Embryonic facial prominence (tissue), 1 donor: ENCODE results near the gene ADGRL3.
"Not testable (repeated sequence)": the region's sequence is repeated elsewhere in the genome, so short reads cannot be mapped to it uniquely, and the experiment has no call there.

Experiments used
- DNase-seq: peaks from one replicate; pipeline ENCODE4 v3.0.0-alpha.2; 2016; ENCODE audit errors: extremely low spot score

The ADGRL3 gene

DNA sequence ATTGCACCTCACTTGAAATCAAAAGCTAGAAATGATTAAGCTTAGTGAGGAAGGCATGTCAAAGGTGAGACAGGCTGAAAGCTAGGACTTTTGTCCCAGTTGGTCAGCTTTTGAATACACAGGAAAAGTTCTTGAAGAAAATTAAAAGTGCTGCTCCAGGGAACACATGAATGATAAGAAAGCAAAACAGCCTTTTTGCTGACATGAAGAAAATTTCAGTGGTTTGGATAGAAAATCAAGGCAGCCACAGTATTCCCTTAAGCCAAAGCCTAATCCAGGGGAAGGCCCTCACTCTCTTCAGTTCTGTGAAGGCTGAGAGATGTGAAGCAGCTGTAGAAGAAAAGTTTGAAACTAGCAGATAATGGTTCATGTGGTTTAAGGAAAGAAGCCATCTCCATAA, 150.8 kb downstream of the ADGRL3 start:
- DNase-seq = no peak

DNA sequence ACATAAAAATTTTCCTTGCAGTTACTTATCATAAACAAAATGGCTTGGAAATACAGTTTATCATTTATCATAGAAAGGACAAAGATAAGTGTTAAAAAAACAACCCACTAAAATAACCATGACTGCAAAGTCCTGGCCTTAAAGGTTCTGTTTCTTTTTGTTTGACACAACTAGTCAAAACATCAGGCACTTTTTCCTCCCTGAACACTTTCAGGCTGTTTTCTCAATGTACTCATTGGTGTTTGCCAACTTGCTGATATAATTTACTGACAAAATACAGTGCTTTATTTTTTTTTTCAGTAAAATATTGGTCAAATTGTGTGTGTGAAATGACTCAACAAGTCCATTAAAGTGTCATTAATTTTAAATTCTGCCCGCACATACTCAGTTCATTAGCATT, 156.6 kb downstream of the ADGRL3 start:
- no peak for DNase-seq

DNA sequence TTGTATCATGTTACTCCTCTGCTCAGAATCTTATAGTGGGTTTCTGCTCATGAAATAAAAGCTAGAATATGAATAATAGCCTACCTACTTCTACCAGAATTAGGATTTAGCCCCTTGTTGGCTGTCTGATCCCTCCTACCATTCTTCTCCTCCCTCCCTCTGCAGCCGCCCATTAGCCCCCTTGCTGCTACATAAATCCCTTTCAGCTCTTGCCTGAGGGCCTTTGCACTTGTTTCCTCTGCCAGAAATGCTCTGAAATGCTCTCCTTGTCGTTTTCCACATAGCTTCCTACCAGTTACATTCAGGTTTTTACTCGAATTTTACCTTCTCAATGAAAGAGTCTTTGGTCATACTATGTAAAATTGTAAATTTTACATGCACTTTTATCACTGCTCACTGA, 159.2 kb downstream of the ADGRL3 start:
- no peak for DNase-seq

DNA sequence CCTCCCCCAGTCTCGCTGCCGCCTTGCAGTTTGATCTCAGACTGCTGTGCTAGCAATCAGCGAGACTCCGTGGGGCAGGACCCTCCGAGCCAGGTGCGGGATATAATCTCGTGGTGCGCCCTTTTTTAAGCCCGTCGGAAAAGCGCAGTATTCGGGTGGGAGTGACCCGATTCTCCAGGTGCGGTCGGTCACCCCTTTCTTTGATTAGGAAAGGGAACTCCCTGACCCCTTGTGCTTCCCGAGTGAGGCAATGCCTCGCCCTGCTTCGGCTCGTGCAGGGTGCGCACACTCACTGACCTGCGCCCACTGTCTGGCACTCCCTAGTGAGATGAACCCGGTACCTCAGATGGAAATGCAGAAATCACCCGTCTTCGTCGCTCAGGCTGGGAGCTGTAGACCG, 172.7 kb downstream of the ADGRL3 start:
- not testable (repeated sequence) for DNase-seq

DNA sequence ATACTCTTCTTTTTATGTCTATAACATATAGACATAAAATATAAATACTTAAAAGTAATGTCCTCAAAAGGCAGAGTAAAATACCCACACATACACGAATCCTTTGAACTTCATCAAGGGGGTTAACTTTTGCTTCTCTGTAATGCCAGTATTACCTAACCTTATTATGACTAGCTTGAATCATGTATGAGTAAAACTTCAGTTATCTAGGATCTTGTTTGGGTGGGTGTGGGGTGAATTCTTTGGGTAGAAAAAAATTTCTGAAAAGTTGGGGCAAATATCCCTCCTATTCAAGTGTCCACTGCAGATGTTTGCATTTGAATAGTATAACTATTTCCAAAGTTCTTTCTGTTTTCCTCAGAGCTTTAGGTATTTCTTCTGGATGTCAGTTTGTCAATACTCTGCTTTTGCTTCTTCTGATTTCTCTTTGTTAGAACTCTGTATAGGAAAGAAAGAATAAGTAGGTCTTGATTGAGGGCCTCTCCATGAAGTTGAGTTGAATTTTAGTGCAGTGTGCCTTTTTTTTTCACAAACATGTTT, 173.8 kb downstream of the ADGRL3 start:
- no peak for DNase-seq

DNA sequence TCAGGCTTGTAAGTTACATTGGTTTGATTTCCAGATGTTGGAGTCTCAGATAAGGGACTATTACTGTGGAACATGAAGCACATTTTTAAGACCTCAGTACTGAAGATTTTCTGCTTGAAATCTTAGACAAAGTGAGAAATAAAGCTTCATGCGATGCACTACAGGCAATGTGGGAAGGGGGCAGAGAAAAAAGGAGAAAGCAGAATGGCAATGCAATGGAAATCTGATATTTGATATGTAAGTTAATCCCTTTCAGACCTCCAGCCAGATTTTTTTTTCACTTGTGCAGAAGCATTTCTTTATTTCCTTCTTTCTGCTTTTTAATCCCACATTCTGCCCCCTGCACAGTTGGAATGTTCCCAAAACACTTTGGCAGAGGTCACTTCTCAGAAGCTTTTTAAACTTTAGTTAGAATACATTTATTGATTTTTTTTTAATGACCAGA, 174.3 kb downstream of the ADGRL3 start:
- DNase-seq = no peak

DNA sequence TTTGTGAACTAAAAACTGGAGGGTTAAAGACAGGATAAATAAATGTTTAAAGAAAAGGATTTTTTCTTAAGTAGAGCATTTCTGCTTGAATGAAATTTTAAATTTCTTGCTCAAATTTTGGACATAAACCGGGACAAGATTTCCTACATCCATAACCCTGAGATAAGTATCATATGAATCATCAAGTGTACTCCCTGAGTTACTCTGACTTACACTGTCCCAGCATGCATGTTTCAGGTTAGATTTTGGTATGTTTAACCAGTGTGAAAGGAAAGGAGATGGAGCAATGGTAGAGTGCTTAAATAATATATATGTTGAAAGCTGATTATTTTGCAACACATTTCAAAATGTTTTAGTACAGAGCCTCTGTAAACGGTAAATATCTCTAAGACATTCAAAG, 175.2 kb downstream of the ADGRL3 start:
- no peak for DNase-seq

DNA sequence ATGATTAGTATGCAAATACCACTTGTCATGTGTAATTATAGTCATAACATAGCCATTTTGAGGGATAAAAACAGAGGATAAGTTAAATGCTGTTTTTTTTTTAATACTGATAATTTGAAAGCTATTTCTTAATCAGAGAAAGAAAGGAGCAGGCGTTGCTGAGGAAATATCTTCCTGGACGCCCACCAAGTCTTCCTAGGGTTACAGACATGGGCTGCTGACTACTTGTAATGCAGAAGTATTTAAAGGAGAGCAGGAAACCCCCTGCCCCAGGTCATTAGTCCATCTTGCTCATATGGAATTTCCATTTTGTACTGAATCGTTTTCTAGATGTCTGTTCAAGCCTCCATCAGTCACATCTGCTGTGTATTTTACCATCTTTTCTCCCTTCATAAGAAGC, 176.2 kb downstream of the ADGRL3 start:
- no peak for DNase-seq

DNA sequence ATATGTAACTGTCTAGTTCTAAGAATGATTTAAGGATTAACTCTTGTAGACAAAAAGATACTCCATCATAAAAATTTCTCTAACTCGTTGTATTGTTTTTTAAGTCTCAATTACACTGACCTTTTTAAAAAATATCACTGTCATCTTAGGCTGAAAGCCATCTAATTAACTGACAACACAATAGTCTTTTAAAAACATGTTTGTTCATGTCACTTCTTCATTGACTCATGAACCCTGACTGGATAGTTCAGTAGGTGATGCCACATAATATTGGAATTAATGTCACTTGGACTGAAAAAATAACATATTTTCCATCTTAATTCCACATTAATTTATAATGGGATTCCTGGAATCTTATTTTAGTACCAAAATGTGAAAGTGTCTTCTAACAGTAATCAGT, 179.3 kb downstream of the ADGRL3 start:
- no peak for DNase-seq

DNA sequence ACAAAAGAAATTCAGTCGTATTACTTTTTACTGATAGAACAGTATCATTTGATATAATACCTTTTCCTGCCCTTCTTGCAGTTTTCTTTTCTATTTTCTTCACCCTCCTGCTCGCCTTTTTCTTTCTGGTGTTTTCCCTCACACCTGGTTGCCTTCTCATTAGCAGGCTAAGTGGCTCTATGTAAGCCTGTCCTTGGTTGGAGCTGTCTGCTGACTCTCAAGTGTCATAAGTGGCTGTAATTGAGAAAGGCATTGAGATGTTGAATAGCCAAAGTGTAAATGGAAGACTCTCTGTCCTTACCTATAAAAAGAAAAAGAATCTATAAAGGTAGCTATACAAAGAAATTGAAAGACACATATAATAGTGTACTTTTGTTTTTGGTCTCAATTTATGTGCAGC, 180.7 kb downstream of the ADGRL3 start:
- no peak for DNase-seq

DNA sequence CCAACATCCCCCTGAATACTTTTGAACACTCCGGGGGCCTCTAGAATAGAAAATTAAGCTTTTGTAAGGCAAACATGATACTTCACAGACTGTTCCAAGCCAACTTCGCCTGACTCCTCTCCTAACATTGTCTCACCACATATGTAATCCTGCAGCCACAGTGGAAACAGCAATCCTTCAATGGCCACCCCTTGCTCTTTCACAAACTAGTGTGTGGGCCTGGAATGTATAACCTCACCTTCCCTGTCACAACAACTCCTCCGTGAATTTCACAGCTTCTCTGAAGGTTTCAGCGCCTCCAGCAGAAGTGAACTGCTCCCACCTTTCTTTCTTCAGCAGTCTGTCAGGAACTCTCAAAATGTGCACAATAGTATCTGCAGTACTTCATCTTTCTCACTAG, 185.1 kb downstream of the ADGRL3 start:
- DNase-seq = no peak

DNA sequence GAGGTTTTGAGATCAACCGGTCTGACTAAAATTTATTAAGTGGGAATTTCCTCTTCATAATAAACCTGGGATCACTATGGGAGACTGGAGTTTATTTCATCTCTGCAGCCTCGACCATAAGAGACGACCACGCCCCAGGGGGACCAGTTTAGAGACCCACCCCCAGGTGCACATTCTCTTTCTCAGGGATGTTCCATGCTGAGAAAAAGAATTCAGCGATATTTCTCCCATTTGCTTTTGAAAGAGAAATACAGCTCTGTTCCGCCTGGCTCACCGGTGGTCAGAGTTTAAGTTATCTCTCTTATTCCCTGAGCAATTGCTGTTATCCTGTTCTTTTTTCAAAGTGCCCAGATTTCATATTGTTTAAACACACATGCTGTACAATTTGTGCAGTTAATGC, 187.2 kb downstream of the ADGRL3 start:
- DNase-seq = not testable (repeated sequence)

DNA sequence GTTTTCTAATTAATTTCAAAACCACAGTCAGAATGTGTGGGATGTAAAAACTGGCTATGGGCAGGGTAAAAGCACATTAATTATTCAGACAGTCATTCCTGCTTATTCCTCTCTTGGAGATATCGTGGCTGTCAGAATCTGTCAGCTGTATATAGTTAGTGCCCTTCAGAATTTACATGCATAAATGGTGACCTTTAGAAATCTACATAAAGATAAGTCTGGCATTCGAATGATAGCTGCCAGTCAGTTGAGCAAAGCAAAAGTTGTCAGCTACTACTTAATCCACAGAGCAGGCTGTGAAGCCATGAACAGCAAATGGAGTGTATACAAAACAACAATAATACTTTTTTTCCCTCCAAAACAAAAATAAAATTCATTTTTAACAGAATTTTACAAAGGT, 189.5 kb downstream of the ADGRL3 start:
- no peak for DNase-seq

DNA sequence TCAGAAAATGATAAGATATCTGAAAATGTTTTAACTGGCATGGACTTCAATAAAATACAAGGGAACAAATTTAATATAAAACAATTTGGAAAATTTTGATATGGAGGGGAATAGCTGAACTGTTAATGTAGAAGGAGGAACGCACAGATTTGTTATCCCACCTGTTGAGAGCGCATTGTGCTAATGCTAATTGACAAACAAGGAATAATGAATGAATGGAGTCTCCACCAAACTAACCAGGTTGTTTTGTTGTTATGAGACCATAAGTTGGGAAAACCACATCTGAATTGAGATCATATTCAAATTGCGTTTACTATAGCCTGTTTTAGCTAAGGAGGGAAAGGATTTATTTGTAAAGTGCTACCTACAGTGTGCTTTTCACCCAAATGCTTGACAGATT, 195.6 kb downstream of the ADGRL3 start:
- DNase-seq = no peak

DNA sequence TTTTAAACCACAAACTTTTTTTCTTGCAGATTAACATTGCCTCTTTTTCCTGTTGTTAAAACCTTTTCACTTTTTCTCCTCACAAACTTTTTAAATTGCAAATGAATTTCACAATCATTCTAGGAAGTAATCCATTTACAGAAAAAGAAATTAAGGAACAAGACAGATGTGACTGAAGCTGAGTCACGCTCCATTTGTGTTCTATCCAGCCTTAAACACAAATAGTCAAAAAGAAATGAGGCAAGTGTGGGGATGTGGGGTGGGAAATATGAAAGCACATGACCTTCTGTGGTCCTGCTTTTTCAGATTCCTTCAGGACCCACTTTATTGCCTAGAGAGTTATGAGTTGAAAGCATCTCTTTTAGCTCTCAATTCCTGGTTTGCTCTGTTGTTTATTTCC, 197.0 kb downstream of the ADGRL3 start:
- no peak for DNase-seq

DNA sequence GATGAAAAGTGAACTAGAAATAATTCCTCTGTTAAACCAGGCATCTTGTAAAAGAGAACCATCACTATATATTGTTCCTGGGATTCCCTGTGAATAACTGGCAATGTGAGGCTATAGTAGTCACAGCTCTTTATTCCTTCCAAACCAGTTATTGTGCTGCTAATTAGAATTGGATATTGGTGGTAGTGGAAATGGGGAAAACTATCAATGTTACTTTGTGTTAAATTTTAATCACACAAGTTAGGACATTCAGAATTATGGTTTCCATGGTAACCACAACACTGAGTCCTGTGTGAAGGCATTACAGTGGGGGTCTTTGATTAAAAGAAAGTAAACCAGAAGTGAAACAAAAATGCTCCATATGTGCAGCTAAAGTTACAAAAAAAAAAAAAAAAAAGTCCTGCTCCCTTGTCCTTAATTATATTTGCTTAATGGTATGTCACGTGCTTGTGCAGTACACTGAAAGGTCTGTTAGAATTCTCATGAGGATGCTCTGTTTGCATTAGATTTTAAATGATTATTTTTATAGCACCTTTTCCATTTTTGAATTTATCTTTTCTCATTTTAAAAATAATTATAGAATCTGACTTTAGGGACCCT, 200.4 kb downstream of the ADGRL3 start:
- no peak for DNase-seq

DNA sequence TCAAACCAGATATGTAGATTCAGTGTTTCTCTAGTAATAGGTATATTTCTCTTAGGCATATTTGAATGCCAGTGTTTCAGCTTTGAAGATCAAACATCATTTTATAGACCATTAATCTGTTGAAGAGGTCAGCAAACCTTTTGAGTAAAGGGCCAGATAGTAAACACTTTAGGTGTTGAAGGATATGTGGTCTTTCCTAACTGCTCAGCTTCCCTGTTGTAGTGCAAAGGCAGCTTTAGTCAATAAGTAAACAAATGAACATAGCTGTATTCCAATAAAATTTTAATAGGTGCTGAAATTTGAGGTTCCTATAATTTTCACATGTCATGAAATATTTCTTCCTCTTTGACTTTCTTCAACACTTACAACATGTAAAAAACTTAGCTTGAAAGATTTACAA, 201.6 kb downstream of the ADGRL3 start:
- no peak for DNase-seq

DNA sequence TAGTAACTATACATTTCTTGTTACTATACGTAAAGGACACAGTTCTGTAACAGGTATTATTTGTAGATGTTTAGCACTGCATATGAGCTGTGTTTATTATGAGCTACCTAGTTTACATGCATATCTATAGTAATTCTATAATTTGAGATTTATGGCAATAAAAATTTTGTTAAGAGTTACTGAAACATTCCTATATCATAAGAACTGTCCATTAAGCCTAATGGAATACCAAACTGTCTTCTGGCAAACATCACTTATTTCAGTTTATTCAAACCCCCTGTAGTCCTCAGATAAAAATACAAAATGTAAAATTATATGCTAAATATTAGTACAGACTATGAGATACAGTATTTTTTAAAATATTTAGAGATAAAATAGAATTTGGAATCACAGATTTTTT, 205.2 kb downstream of the ADGRL3 start:
- DNase-seq = no peak

DNA sequence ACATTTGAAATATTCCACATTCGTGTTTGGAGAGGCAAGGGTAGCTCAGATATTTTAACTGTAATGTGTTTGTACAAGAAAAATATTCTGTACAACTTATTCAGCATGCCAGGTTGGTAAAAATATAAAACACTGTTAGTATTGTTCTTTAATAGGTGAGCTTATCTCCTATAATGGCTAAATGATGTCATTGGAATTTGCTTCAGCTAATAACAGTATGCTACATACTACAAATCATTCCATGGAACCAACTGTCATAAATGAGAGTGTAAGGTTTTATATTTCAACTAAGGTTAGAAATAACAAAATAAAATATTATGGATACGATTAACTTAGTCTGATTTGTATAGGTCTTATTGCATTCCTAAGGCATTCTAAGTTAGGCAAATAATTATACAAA, 206.6 kb downstream of the ADGRL3 start:
- DNase-seq = no peak

DNA sequence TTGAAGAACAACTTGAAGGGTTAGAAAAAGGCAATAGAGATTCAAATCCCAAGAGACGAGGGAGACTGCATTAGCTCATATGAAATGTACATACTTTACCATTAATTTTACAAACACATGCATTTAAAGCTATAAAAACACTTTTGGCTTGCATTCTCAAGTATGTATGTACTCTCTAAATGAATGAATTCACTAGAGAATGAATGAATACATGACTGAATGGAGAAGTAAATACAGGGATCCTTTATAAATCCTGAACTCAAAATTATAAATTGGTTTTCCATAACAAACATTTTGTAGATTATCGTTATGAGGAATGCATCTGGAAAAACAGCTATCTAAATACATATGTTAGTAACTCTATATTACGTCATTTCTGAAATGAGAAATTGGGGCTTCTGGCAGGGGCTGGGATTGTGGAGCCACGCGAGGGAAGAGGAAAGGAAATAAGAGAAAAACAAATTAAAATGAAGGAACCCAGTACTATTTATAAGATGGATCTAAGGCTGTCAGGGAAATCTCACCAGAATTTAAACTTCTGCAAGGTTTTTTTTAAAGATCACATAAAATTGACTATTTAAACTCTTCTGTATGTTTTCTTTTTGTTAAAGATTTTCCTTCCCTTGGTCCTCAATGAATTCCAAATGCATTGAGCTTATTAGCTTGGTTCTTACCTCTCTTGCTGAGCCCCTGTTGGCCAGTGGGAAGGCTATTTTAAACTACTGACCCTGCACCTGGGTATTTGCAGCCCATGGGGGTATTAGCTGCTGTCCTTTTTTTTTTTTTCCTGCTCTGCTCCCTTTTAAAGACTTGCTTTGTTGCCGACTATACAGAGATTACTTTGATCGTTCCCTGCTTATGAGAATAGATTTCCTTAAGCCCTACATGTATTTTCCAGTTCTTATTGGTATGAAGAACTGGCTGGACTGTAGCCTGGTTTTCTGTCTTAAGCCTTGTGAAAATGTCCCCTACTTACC, 207.8 kb downstream of the ADGRL3 start:
- DNase-seq = peak; percentile 31

DNA sequence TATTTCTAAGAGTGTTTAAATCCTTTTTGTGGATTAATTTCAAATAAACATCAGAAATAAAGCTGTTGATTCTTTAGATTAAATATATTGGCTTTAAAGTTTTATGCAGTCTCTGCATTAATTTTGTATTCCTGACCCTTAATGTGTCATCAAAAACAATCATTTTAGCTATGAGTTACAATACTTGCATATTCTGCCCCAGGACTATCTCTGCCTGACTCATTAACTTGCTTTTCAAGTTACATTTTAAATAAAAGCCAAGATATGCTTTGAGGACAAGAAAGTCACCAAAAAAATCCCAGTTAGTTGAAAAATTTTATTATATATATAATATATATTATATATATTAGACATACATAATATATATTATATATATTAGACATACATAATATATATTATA, 208.7 kb downstream of the ADGRL3 start:
- no peak for DNase-seq

DNA sequence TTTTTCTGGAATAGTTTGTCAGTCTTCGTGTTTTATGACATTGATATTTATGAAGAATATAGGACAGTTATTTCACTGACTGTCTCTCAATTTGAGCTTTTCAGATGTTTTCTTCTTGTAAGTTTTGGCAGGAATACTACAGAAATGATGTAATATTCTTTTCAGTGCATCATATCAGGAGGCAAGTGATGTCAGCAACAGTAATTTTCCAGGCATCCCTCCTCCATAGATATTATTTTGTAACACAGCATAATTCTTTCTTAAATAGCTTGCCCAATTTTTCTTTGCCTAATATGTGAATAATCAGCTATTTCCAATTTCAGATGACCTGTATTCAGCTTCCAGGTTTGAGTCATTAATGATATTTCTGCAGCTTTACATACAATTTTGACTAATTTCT, 211.1 kb downstream of the ADGRL3 start:
- no peak for DNase-seq

DNA sequence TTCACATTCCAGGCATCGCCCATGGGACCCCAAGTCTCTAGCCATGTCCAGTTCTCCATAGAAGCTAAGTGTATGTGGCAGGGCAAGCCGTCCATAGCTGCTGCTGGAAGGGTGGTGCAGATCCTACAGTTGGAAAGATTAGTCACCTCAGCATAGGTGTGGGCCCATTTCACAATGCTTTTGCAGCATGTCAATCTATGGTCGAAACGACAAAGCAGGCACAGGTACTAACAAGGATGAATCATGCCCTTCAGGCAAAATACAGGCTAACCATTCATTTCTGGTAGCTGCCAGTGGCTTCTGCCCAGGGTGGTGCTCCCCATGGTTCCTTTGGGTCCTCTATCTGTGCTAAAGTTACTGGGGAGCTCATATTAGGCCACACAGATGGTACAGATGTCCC, 225.2 kb downstream of the ADGRL3 start:
- DNase-seq = no peak
